Body of pancreas (tissue), 4 donors: ENCODE data around the gene TMEM31. TPM values are rescaled to one million over a fixed set of nuclear protein-coding genes. Genes with fewer than 3 reads are reported as not detected.
"Not testable (repeated sequence)": the region's sequence is repeated elsewhere in the genome, so short reads cannot be mapped to it uniquely, and the experiment has no call there.

Experiments used
- ATAC-seq: fragments of 150-250 bp; one replicate; pipeline ENCODE4 v1.9.1; 2016
- DNase-seq, 4 donors: peaks; one replicate each; pipeline ENCODE4 v3.0.0-alpha.2; 2019
- H3K27ac ChIP-seq, 4 donors: fragments of 200-600 bp; sonication (generic); 1 replicate in 3 of 4; 2 replicates in 1 of 4; pipeline versions ENCODE4 v1.5.1 to v1.6.1; 2016 to 2019; ENCODE audit warnings: mild to moderate bottlenecking in 1 of 4, mixed read lengths in 1 of 4, moderate library complexity in 1 of 4
- H3K27me3 ChIP-seq, 2 donors: fragments of 200-600 bp; sonication (generic); one replicate each; pipeline ENCODE4 v1.6.0; 2016; ENCODE audit warnings: mild to moderate bottlenecking in 1 of 2
- H3K36me3 ChIP-seq, 2 donors: fragments of 200-600 bp; sonication (generic); replicated peaks in 1 of 2; 2 replicates each; pipeline ENCODE4 v1.5.1; 2016; ENCODE audit warnings: low read depth in 2 of 2; ENCODE audit not compliant: insufficient read depth in 1 of 2
- H3K4me1 ChIP-seq: fragments of 200-600 bp; sonication (generic); one replicate; pipeline ENCODE4 v1.6.0; 2016
- H3K4me3 ChIP-seq, 2 donors: fragments of 200-600 bp; sonication (generic); 1 replicate in 1 of 2; 2 replicates in 1 of 2; pipeline ENCODE4 v1.5.1; 2016 to 2019
- H3K9me3 ChIP-seq, 3 donors: fragments of 200-600 bp; sonication (generic); 1 replicate in 2 of 3; 2 replicates in 1 of 3; pipeline ENCODE4 v1.5.1; 2016
- CTCF ChIP-seq, 7 experiments: fragments of 450-650 bp in 4 of 7; fragments of 200-600 bp in 3 of 7; sonication (generic) in 3 of 7; IDR thresholded peaks; one replicate each; pipeline ENCODE4 v1.5.1; 2016 to 2019; ENCODE audit warnings: antibody characterized with exemption in 7 of 7
- POLR2A ChIP-seq, 3 donors: fragments of 450-650 bp; IDR thresholded peaks; one replicate each; pipeline ENCODE4 v1.6.1; 2016; ENCODE audit warnings: antibody characterized with exemption in 3 of 3, mild to moderate bottlenecking in 2 of 3
- WGBS, 2 donors: methylation state at CpG; one replicate each; pipeline ENCODE4 v1.1.5; 2017; 5-methylcytosine and 5-hydroxymethylcytosine counted together
- intact Hi-C: fragments of 100-400 bp; cut with DNase I; formaldehyde crosslinking; loops from one replicate; pipeline ENCODE4 v1.15.1; 2023
- total RNA-seq, 2 donors: library from RNA; depleted of rRNA; stranded (reverse); fragments of >200 nt; gene quantifications; one replicate each; pipeline ENCODE4 v1.1.0, GENCODE V29; 2016

TMEM31 gene
- total RNA-seq, 2 donors from 2014 or later, result not detected

GRCh38 chrX:103754401-103754800 lies 43.7 kb downstream of the TMEM31 start:
- Histone ChIP-seq H3K4me3 (no peak overlapping the region), H3K9me3 (no peaks in the 10 kb centered on the region), H3K27me3 (no peaks in the 10 kb centered on the region), H3K27ac (no peak overlapping the region), H3K4me1 (no peaks in the 10 kb centered on the region), H3K36me3 (no peaks in the 10 kb centered on the region)
- intact Hi-C loops, result no loop called here
- no peak for ATAC-seq
- WGBS, 2 donors, result 37 to 48% methylated on average over 2 to 4 of the region's 4 CpGs
- no peak for DNase-seq
- TF ChIP-seq CTCF (IDR thresholded peaks at IDR 0.05) (no peak), POLR2A (IDR thresholded peaks at IDR 0.05) (no peak)

- no peak for ATAC-seq
- no peaks in the 10 kb centered on the region for H3K9me3 ChIP-seq
- no peaks in the 10 kb centered on the region for H3K36me3 ChIP-seq
- 60 to 83% methylated on average over 3 of the region's 3 CpGs for WGBS, 2 donors
- H3K4me1 ChIP-seq, result no peaks in the 10 kb centered on the region
- H3K4me3 ChIP-seq, result no peak overlapping the region
- H3K27ac ChIP-seq, result no peak overlapping the region
- TF ChIP-seq CTCF (IDR thresholded peaks at IDR 0.05), result no peak
- TF ChIP-seq POLR2A (IDR thresholded peaks at IDR 0.05), result no peak
- H3K27me3 ChIP-seq, result no peaks in the 10 kb centered on the region
- no peak for DNase-seq
- intact Hi-C loops, result no loop called here
These were observed 46.0 kb downstream of the TMEM31 start for GRCh38 chrX:103756736-103757135.

GRCh38 chrX:103758555-103758954 lies 47.8 kb downstream of the TMEM31 start:
- intact Hi-C loops, result no loop called here
- H3K36me3 ChIP-seq, result no peaks in the 10 kb centered on the region
- no peak for TF ChIP-seq CTCF (IDR thresholded peaks at IDR 0.05)
- H3K4me3 ChIP-seq, result no peak overlapping the region
- 100% methylated on average over 1 of the region's 1 CpG for WGBS, 2 donors
- no peaks in the 10 kb centered on the region for H3K9me3 ChIP-seq
- H3K27me3 ChIP-seq, result no peaks in the 10 kb centered on the region
- H3K27ac ChIP-seq, result no peak overlapping the region
- H3K4me1 ChIP-seq, result no peaks in the 10 kb centered on the region
- no peak for DNase-seq
- no peak for ATAC-seq

GRCh38 chrX:103763541-103763940 lies 52.8 kb downstream of the TMEM31 start:
- H3K36me3 ChIP-seq, DNase-seq, H3K4me1 ChIP-seq, H3K27me3 ChIP-seq, H3K9me3 ChIP-seq, ATAC-seq, intact Hi-C loops, H3K27ac ChIP-seq, H3K4me3 ChIP-seq: not testable (repeated sequence)
- 68 to 81% methylated on average over 5 of the region's 5 CpGs for WGBS, 2 donors

Other genes with a start within 250 kb of the TMEM31 start
- gene RAB40A, start 191.4 kb upstream of the TMEM31 start, total RNA-seq, result under 1 TPM in 1 of 2 donors, not detected in 1; 0.52 TPM
- gene TCEAL4, start 125.4 kb upstream of the TMEM31 start, total RNA-seq, result 10 to 100 TPM; 36.8 to 51.4 TPM
- 10 to 100 TPM; 21.4 to 21.8 TPM for gene TCEAL3, start 102.9 kb upstream of the TMEM31 start, total RNA-seq
- 10 to 100 TPM; 14.8 to 28.0 TPM for gene TCEAL1, start 81.9 kb upstream of the TMEM31 start, total RNA-seq
- gene MORF4L2, start 24.2 kb upstream of the TMEM31 start, total RNA-seq, result 100 to 1,000 TPM; 135 to 231 TPM
- gene PLP1, start 65.9 kb downstream of the TMEM31 start, total RNA-seq, result 1 to 10 TPM in 1 of 2 donors, under 1 TPM in 1; 0.78 to 2.0 TPM
- gene RAB9B, start 121.3 kb downstream of the TMEM31 start, total RNA-seq, result under 1 TPM; 0.66 to 0.78 TPM